ENCODE results near the gene TUBE1. TPM values are rescaled to one million over a fixed set of nuclear protein-coding genes. Genes with fewer than 3 reads are reported as not detected.

TUBE1 gene
- total and polyA plus RNA-seq, 10 of the 15 experiments (the other 5 are each of a cell fraction or from before 2014, with no cell fraction given) = 6.3 to 25.2 (median 13.6) TPM

Other genes with a start within 250 kb of the TUBE1 start
- gene FYN, start 214.0 kb downstream of the TUBE1 start, total RNA-seq (2014; rRNA removed) = 174 and 176 TPM in 2 replicates
- gene FYN, start 214.0 kb downstream of the TUBE1 start, total RNA-seq (2014; rRNA removed; fragmentation: Illumina TruSeq; extraction: Trizol) = 117 and 122 TPM in 2 replicates
- 159 and 167 TPM in 2 replicates for gene FYN, start 214.0 kb downstream of the TUBE1 start, total RNA-seq (2021)
- 243 and 247 TPM in 2 replicates for gene FYN, start 214.0 kb downstream of the TUBE1 start, polyA plus RNA-seq (2011; rRNA removed)
- gene FYN, start 214.0 kb downstream of the TUBE1 start, polyA plus RNA-seq (2014; fragmentation: Illumina TruSeq; extraction: Trizol) = 152 and 192 TPM in 2 replicates
- gene FYN, start 214.0 kb downstream of the TUBE1 start, polyA plus RNA-seq (2014; fragmentation: Nextera tagmentation; extraction: Ambion mirVana) = 10 to 100 TPM; 51.4 to 55.1 TPM
- gene FYN, start 214.0 kb downstream of the TUBE1 start, polyA plus RNA-seq (2014; rRNA removed) = 171 and 228 TPM in 2 replicates
- gene FYN, start 214.0 kb downstream of the TUBE1 start, polyA plus RNA-seq (2016; fragmentation: Nextera tagmentation; extraction: Ambion mirVana) = 10 to 100 TPM; 54.0 to 71.1 TPM
- not detected in 2 replicates for gene CCN6, start 33.4 kb downstream of the TUBE1 start, total RNA-seq (2014; rRNA removed)
- gene CCN6, start 33.4 kb downstream of the TUBE1 start, total RNA-seq (2014; rRNA removed; fragmentation: Illumina TruSeq; extraction: Trizol) = not detected in 2 replicates
- gene CCN6, start 33.4 kb downstream of the TUBE1 start, total RNA-seq (2021) = not detected in 2 replicates
- gene CCN6, start 33.4 kb downstream of the TUBE1 start, polyA plus RNA-seq (2011; rRNA removed) = 0.05 TPM in 1 of 2 replicates, not detected in the other
- not detected in 2 replicates for gene CCN6, start 33.4 kb downstream of the TUBE1 start, polyA plus RNA-seq (2014; fragmentation: Illumina TruSeq; extraction: Trizol)
- under 1 TPM; 0.19 to 0.24 TPM for gene CCN6, start 33.4 kb downstream of the TUBE1 start, polyA plus RNA-seq (2014; fragmentation: Nextera tagmentation; extraction: Ambion mirVana)
- gene CCN6, start 33.4 kb downstream of the TUBE1 start, polyA plus RNA-seq (2014; rRNA removed) = not detected in 2 replicates
- gene CCN6, start 33.4 kb downstream of the TUBE1 start, polyA plus RNA-seq (2016; fragmentation: Nextera tagmentation; extraction: Ambion mirVana) = under 1 TPM; 0.14 to 0.24 TPM
- 1.8 and 2.5 TPM in 2 replicates for gene FAM229B, start 109 bp upstream of the TUBE1 start, total RNA-seq (2014; rRNA removed)
- 1.2 and 1.5 TPM in 2 replicates for gene FAM229B, start 109 bp upstream of the TUBE1 start, total RNA-seq (2014; rRNA removed; fragmentation: Illumina TruSeq; extraction: Trizol)
- 1.6 and 1.7 TPM in 2 replicates for gene FAM229B, start 109 bp upstream of the TUBE1 start, total RNA-seq (2021)
- 4.8 and 5.7 TPM in 2 replicates for gene FAM229B, start 109 bp upstream of the TUBE1 start, polyA plus RNA-seq (2011; rRNA removed)
- 0.82 and 1.9 TPM in 2 replicates for gene FAM229B, start 109 bp upstream of the TUBE1 start, polyA plus RNA-seq (2014; fragmentation: Illumina TruSeq; extraction: Trizol)
- 1 to 10 TPM; 5.3 to 5.7 TPM for gene FAM229B, start 109 bp upstream of the TUBE1 start, polyA plus RNA-seq (2014; fragmentation: Nextera tagmentation; extraction: Ambion mirVana)
- gene FAM229B, start 109 bp upstream of the TUBE1 start, polyA plus RNA-seq (2014; rRNA removed) = 1.2 and 1.7 TPM in 2 replicates
- gene FAM229B, start 109 bp upstream of the TUBE1 start, polyA plus RNA-seq (2016; fragmentation: Nextera tagmentation; extraction: Ambion mirVana) = 1 to 10 TPM; 4.5 to 5.3 TPM
- not detected in 2 replicates for gene LAMA4, start 167.1 kb upstream of the TUBE1 start, total RNA-seq (2014; rRNA removed)
- not detected in 2 replicates for gene LAMA4, start 167.1 kb upstream of the TUBE1 start, total RNA-seq (2014; rRNA removed; fragmentation: Illumina TruSeq; extraction: Trizol)
- 0.21 and 0.27 TPM in 2 replicates for gene LAMA4, start 167.1 kb upstream of the TUBE1 start, total RNA-seq (2021)
- not detected in 2 replicates for gene LAMA4, start 167.1 kb upstream of the TUBE1 start, polyA plus RNA-seq (2011; rRNA removed)
- not detected in 2 replicates for gene LAMA4, start 167.1 kb upstream of the TUBE1 start, polyA plus RNA-seq (2014; fragmentation: Illumina TruSeq; extraction: Trizol)
- not detected for gene LAMA4, start 167.1 kb upstream of the TUBE1 start, polyA plus RNA-seq (2014; fragmentation: Nextera tagmentation; extraction: Ambion mirVana)
- gene LAMA4, start 167.1 kb upstream of the TUBE1 start, polyA plus RNA-seq (2014; rRNA removed) = not detected in 2 replicates
- gene LAMA4, start 167.1 kb upstream of the TUBE1 start, polyA plus RNA-seq (2016; fragmentation: Nextera tagmentation; extraction: Ambion mirVana) = under 1 TPM; 0.11 to 0.14 TPM

Measured in GM12878 (cell line).